Measurements from ENCODE around the gene ABCA2.
"Not testable (repeated sequence)": the region's sequence is repeated elsewhere in the genome, so short reads cannot be mapped to it uniquely, and the experiment has no call there.

The ABCA2 gene

GRCh38 chr9:137044502-137045177 is 16.6 kb upstream of the ABCA2 start:
- DNase-seq: no peak

GRCh38 chr9:137044037-137044436 is 16.0 kb upstream of the ABCA2 start:
- no peak for DNase-seq

GRCh38 chr9:137042751-137043727 is 15.0 kb upstream of the ABCA2 start:
- no peak for DNase-seq

GRCh38 chr9:137041124-137041523 is 13.1 kb upstream of the ABCA2 start:
- no peak for DNase-seq

- DNase-seq: no peak
Observed at GRCh38 chr9:137040568-137040967, 12.5 kb upstream of the ABCA2 start.

- DNase-seq: no peak
Observed at GRCh38 chr9:137039611-137040366, 11.8 kb upstream of the ABCA2 start.

GRCh38 chr9:137038916-137039315 is 10.9 kb upstream of the ABCA2 start:
- no peak for DNase-seq

- DNase-seq: no peak
Observed at GRCh38 chr9:137037483-137037882, 9.4 kb upstream of the ABCA2 start.

- no peak for DNase-seq
Observed at GRCh38 chr9:137037035-137037434, 9.0 kb upstream of the ABCA2 start.

- DNase-seq: no peak
Observed at GRCh38 chr9:137035937-137036336, 7.9 kb upstream of the ABCA2 start.

GRCh38 chr9:137035507-137035834 is 7.4 kb upstream of the ABCA2 start:
- no peak for DNase-seq

GRCh38 chr9:137034709-137035506 is 6.9 kb upstream of the ABCA2 start:
- DNase-seq: peak; percentile 80

- DNase-seq: no peak
Observed at GRCh38 chr9:137034039-137034708, 6.1 kb upstream of the ABCA2 start.

- not testable (repeated sequence) for DNase-seq
Observed at GRCh38 chr9:137033481-137033880, 5.4 kb upstream of the ABCA2 start.

- no peak for DNase-seq
Observed at GRCh38 chr9:137032858-137033257, 4.8 kb upstream of the ABCA2 start.

GRCh38 chr9:137031904-137032640 is 4.0 kb upstream of the ABCA2 start, which contains the start of gene FUT7:
FUT7 (minus strand) TSS chr9:137032088; CDS start chr9:137031991, 97 bp downstream.
- no peak for DNase-seq

- DNase-seq: no peak
Observed at GRCh38 chr9:137030538-137031527, 2.8 kb upstream of the ABCA2 start.

GRCh38 chr9:137030006-137030405 is 2.0 kb upstream of the ABCA2 start:
- no peak for DNase-seq

GRCh38 chr9:137029058-137029936 is 1.3 kb upstream of the ABCA2 start:
- peak; percentile 40 for DNase-seq

Data from activated CD4-positive, alpha-beta T cell treated with anti-CD3 and anti-CD28 coated beads for 1 hour (primary cell).